Mucosa of stomach (tissue), 1 donor: Measurements from ENCODE around the gene ASCL1.

ENCODE experiments used
- H3K27me3 ChIP-seq: one replicate; pipeline ENCODE4 v1.7.0; 2013; ENCODE audit warnings: mild to moderate bottlenecking, low read length; ENCODE audit not compliant: control insufficient read depth, insufficient read depth
- H3K36me3 ChIP-seq: one replicate; pipeline ENCODE4 v1.7.0; 2013; ENCODE audit warnings: low read length; ENCODE audit not compliant: control insufficient read depth, insufficient read depth
- H3K4me1 ChIP-seq: one replicate; pipeline ENCODE4 v1.7.0; 2013; ENCODE audit warnings: mild to moderate bottlenecking, low read length; ENCODE audit not compliant: control insufficient read depth, insufficient read depth
- H3K4me3 ChIP-seq: one replicate; pipeline ENCODE4 v1.7.0; 2013; ENCODE audit warnings: low read length
- H3K9ac ChIP-seq: one replicate; pipeline ENCODE4 v1.7.0; 2013; ENCODE audit warnings: mild to moderate bottlenecking, low read length, moderate library complexity
- H3K9me3 ChIP-seq: one replicate; pipeline ENCODE4 v1.7.0; 2013; ENCODE audit warnings: mild to moderate bottlenecking, low read length, moderate library complexity; ENCODE audit not compliant: control insufficient read depth
- donor health status: Pancreatic carcinoma.

ASCL1 gene

DNA sequence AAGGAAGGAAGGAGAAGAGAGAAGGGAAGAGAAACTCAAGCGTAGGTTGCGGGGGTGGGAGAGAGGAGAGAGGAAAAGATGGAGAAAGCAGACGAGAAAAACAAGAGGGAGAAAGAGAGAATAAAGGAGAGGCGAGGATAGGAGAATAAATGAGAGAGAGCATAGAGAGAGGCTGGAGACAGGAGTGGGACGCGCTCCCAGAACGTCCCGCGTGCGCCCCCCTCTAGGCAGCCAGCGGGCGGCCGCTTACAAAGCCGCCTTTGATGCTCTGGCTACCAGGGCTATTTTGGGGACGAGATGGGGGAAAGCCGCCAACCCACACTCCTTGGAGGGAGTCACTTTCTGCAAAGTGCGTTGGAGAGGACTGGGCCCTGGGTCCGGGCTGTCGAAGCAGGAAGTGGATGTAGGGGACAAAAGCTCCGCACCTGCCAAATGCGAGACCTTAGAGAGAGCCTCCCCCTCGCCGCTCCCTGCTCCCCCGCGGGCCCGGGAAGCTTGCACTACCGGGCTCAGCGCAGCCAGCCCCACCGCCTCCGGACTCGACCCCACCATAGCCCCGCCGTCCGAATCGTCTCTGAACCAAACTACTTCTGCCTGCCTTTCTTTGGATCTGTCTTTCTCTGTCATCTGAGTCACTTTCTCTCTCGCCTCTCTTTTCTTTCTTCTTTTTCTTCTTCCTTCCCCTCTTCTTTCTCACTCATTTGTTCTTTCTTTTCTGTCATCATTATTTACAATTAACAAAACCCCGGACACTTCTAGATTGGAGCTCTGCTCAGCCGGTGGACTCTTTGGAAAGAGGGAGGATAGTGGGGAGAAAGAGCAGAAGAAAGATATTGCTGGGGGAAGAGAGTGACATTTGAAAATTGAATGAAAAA lies 8.0 kb downstream of the ASCL1 start:
- no peaks in the 10 kb centered on the region for H3K4me1 ChIP-seq
- no peak overlapping the region for H3K9ac ChIP-seq
- peaks cover 63% of the 10 kb centered on the region for H3K27me3 ChIP-seq
- peaks cover 4% of the 10 kb centered on the region for H3K9me3 ChIP-seq
- no peaks in the 10 kb centered on the region for H3K36me3 ChIP-seq
- no peak overlapping the region for H3K4me3 ChIP-seq

- Histone ChIP-seq H3K27me3 (peaks cover 55% of the 10 kb centered on the region), H3K4me3 (no peak overlapping the region), H3K9ac (no peak overlapping the region), H3K36me3 (no peaks in the 10 kb centered on the region), H3K9me3 (peaks cover 4% of the 10 kb centered on the region), H3K4me1 (no peaks in the 10 kb centered on the region)
Observed at GRCh38 chr12:102966200-102966863, 8.9 kb downstream of the ASCL1 start.

DNA sequence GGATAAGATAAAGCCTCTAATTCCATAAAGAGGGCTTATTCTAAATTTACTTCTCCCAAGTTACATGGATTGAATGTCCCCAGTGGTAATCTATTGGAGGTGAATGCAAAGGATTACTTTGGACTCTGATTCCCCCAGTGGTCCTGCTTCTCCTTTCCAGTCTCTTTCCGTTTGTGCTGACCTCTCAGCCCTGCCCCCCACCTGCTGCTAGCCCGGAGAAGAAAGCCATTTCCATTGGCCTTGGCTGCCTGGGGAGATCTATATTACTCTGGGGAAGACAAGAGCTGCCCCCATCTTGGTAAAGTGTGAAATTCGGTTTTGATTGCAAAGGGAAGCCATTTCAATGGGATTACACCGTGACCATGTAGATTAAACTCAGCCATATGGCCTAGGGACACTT lies 13.3 kb downstream of the ASCL1 start:
- Histone ChIP-seq H3K4me3 (no peak overlapping the region), H3K9me3 (no peaks in the 10 kb centered on the region), H3K27me3 (peaks cover 16% of the 10 kb centered on the region), H3K36me3 (no peaks in the 10 kb centered on the region), H3K9ac (no peak overlapping the region), H3K4me1 (no peaks in the 10 kb centered on the region)

GRCh38 chr12:102971227-102971626 lies 13.8 kb downstream of the ASCL1 start:
- H3K9ac ChIP-seq: no peak overlapping the region
- no peaks in the 10 kb centered on the region for H3K36me3 ChIP-seq
- no peak overlapping the region for H3K4me3 ChIP-seq
- H3K27me3 ChIP-seq: peaks cover 12% of the 10 kb centered on the region
- H3K4me1 ChIP-seq: no peaks in the 10 kb centered on the region
- H3K9me3 ChIP-seq: no peaks in the 10 kb centered on the region

DNA sequence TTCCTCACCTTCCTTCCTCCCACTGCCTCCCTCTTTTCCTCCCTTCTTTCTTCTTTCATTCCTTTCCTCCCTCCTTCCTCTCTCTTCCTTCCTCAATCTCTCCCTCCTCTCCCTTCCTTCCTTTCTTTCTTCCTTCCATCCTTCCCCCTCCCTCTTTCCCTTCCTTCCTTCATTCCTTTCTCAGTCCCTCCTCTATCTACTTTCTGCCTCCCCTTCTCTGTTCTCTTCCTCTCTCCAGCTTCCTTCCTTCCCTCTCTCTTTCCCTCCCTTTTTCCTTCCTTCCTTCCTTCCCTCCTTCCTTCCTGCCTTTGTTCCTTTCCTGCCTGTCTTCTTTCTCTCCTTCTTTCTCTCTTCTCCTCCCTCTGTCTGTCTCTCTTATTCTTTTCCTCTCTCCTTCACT lies 16.1 kb downstream of the ASCL1 start:
- Histone ChIP-seq H3K27me3 (peaks cover 2% of the 10 kb centered on the region), H3K4me3 (no peak overlapping the region)

DNA sequence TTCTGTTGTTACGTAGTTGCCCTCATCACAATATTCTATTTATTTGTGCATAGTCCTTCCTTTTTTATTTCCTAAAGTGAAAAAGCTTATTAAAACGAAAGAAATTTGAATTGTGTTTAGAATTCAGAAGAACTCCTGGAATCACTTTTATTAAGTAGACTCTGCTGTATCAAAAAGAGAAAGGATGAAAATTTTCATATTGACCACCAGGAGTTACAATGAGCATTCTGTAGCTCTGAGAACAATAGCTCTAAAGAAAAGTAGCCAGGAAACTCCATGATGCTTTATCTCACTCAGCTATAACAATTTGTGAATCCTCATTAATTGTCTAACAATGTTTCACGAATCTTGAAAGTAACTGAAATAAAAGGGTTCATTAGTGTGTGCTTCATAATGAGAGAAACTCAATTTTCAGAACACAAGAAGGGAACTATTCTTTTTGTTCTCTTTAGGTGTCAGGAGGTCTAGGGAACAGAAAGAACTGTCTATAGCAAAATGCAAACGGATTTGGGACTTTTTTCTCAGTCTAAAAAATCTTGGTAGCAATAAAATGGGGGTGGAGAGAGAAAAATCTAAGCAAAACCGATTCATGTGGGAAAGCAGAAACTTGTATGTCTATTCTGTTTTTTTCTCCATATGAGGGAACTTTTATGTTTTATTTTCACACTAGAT lies 19.3 kb downstream of the ASCL1 start:
- Histone ChIP-seq H3K9ac (no peak overlapping the region), H3K27me3 (peaks cover 2% of the 10 kb centered on the region), H3K36me3 (no peaks in the 10 kb centered on the region), H3K9me3 (no peaks in the 10 kb centered on the region), H3K4me1 (no peaks in the 10 kb centered on the region), H3K4me3 (no peak overlapping the region)

More for the DNA sequence above, 16.1 kb downstream of the ASCL1 start:
- no peaks in the 10 kb centered on the region for H3K36me3 ChIP-seq
- no peak overlapping the region for H3K9ac ChIP-seq
- no peaks in the 10 kb centered on the region for H3K9me3 ChIP-seq
- no peaks in the 10 kb centered on the region for H3K4me1 ChIP-seq

DNA sequence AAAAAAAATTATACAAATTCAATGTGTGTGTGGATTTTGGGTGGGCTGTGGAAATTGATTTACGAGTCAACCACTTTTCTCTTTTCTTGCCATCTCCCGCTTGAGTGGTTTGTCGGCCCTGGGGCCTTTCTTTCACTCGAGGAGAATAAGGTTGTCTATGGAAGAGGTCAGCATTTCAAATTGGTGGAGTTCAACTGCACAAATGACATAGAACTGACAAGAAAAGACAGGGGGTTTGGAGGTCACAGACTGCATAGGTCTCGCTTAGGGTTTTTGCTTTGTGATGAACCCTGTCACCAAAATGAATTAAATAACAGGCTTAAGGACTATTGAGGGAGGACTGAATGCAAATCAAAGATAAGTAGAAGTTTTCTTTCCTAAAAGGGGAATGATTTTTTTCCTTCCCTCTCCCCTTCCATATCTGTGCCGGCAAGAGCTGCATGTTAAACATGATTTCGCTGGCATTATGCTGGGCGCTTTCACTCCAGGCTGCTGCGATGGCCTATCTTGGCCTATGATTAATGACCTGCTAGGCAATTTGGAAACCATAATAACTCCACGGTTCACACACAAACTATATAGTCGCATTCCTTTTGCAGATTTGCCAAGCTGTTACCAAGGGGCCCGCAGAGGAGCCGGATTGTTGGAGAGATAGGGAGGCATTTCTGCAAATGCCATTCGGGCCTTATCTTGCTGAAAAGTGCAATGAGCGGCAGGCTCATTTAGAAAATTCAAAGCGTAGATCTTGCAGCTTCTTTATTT lies 20.7 kb downstream of the ASCL1 start:
- H3K4me1 ChIP-seq: no peaks in the 10 kb centered on the region
- no peaks in the 10 kb centered on the region for H3K36me3 ChIP-seq
- no peaks in the 10 kb centered on the region for H3K9me3 ChIP-seq
- H3K4me3 ChIP-seq: no peak overlapping the region
- H3K27me3 ChIP-seq: no peaks in the 10 kb centered on the region
- H3K9ac ChIP-seq: no peak overlapping the region

DNA sequence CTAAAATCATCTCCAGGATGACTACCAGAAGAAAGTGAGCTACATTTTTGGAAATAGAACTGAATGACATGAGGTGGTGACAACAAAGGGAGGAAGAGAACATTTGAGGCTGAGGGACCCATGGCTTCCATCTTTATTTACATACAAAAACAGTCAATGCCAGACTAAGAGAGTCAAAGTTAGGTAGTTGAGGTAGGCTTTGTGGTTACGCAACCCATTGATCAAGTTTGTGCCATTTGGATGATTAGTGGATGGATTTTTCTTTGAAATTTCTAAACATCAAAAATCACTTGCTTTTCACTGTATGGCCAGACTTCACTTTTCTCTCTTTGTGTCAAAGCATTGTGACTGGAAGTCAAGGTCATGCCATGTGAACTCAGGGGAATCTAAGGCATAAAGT lies 22.9 kb downstream of the ASCL1 start:
- Histone ChIP-seq H3K4me1 (no peaks in the 10 kb centered on the region), H3K4me3 (no peak overlapping the region), H3K9me3 (no peaks in the 10 kb centered on the region), H3K27me3 (no peaks in the 10 kb centered on the region), H3K9ac (no peak overlapping the region), H3K36me3 (no peaks in the 10 kb centered on the region)

DNA sequence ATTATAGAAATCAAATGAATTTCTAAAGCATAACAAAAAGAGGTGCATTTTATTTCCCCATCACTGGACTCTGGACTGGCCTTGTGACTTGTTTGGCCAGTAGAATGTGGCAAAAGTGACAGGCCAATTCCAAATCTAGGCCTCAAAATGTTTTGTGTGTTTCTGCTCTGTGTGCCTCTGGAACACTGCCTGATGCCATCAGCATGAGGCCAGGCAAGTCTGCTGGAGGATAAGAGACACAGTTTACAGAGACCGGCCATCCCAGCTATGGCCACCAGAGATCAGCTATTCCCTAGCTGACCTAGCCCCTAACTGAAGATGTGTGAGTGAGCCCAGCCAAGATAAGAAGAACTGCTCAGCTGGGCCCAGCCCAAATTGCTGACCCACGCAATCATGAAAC lies 32.9 kb downstream of the ASCL1 start:
- Histone ChIP-seq H3K9me3 (no peaks in the 10 kb centered on the region), H3K36me3 (no peaks in the 10 kb centered on the region), H3K27me3 (peaks cover 3% of the 10 kb centered on the region), H3K4me1 (no peaks in the 10 kb centered on the region), H3K9ac (no peak overlapping the region), H3K4me3 (no peak overlapping the region)

DNA sequence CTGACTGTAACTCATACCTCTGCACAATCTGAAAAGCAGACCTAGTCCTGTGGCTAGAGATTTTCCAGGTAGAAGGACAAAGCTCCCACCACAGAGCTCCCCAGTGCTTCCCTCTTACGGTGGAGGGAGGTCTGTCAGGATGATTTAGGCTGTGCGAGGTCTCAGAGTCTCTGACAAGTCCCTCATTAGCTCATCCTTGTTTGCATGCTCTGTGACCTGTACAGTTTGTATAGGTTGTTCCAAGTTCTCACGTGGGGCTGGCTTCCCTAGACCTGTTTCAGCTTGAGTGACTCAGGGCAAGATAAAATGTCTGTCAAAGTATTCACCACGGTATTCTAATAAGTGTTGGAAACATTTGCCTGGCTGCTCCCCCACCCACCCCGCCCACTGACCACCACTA lies 34.8 kb downstream of the ASCL1 start:
- H3K27me3 ChIP-seq: peaks cover 3% of the 10 kb centered on the region
- H3K4me3 ChIP-seq: no peak overlapping the region
- H3K9ac ChIP-seq: no peak overlapping the region
- H3K36me3 ChIP-seq: no peaks in the 10 kb centered on the region
- no peaks in the 10 kb centered on the region for H3K4me1 ChIP-seq
- no peaks in the 10 kb centered on the region for H3K9me3 ChIP-seq

- Histone ChIP-seq H3K36me3 (no peaks in the 10 kb centered on the region), H3K4me1 (no peaks in the 10 kb centered on the region), H3K4me3 (no peak overlapping the region), H3K9ac (no peak overlapping the region), H3K27me3 (peaks cover 3% of the 10 kb centered on the region), H3K9me3 (no peaks in the 10 kb centered on the region)
Observed at GRCh38 chr12:102992720-102993119, 35.2 kb downstream of the ASCL1 start.
